ENCODE results near the gene PCLO. TPM values are rescaled to one million over a fixed set of nuclear protein-coding genes. Genes with fewer than 3 reads are reported as not detected.

The PCLO gene
- polyA plus RNA-seq, 1 donor (not counting 4 experiments of a cell fraction or from before 2014, with no cell fraction given) = 1.8 TPM

GRCh38 chr7:83021032-83021431 is 141.7 kb downstream of the PCLO start:
- no peak overlapping the region for H3K9ac ChIP-seq (ENCODE audit: control insufficient read depth, extremely low read depth, insufficient read depth, low read length)
- no peak overlapping the region for H2AFZ ChIP-seq (ENCODE audit: control insufficient read depth, low read length)
- H3K36me3 ChIP-seq (ENCODE audit: control insufficient read depth in 2 of 2, extremely low read depth in 1 of 2, insufficient read depth in 2 of 2, low read length in 2 of 2) = no peaks in the 10 kb centered on the region
- H4K20me1 ChIP-seq (ENCODE audit: control insufficient read depth, extremely low read depth, insufficient read depth, low read length) = no peaks in the 10 kb centered on the region
- H3K27ac ChIP-seq (ENCODE audit: control insufficient read depth, insufficient read depth, low read length) = no peak overlapping the region
- no peaks in the 10 kb centered on the region for H3K9me3 ChIP-seq (ENCODE audit: control insufficient read depth, low read depth, low read length)
- no peak for FAIRE-seq
- DNase-seq (ENCODE audit: low read depth, low spot score) = no peak
- no peaks in the 10 kb centered on the region for H3K27me3 ChIP-seq (ENCODE audit: control insufficient read depth, extremely low read depth, insufficient read depth, low read length)
- no peak overlapping the region for H3K4me2 ChIP-seq (ENCODE audit: control insufficient read depth, extremely low read depth, insufficient read depth, low read depth, low read length)
- H3K79me2 ChIP-seq (ENCODE audit: control insufficient read depth, insufficient read depth, low read length) = no peaks in the 10 kb centered on the region
- H3K9me1 ChIP-seq (ENCODE audit: control insufficient read depth, extremely low read depth, insufficient read depth, low read length) = no peaks in the 10 kb centered on the region
- no peaks in the 10 kb centered on the region for H3K4me1 ChIP-seq (ENCODE audit: control insufficient read depth, extremely low read depth, insufficient read depth, low read length)
- dilution Hi-C loops (cut with MboI; ENCODE audit: extremely low pct_ligation_motif_present, low sequenced_read_pairs) = no loop called here
- H3K4me3 ChIP-seq (ENCODE audit: control insufficient read depth in 2 of 3, extremely low read depth in 1 of 3, insufficient read depth in 2 of 3, low read depth in 1 of 3, low read length in 3 of 3) = no peak overlapping the region
- no peak for TF ChIP-seq CTCF (optimal IDR thresholded peaks at IDR 0.05 in 1 of 3, IDR thresholded peaks at IDR 0.05 in 1 of 3, conservative IDR thresholded peaks at IDR 0.05 in 1 of 3; ENCODE audit: extremely low read depth in 1 of 3, insufficient read depth in 2 of 3, low read length in 3 of 3)
- TF ChIP-seq EZH2 (IDR thresholded peaks at IDR 0.05; ENCODE audit: low read length) = no peak

GRCh38 chr7:83020161-83020560 is 142.5 kb downstream of the PCLO start:
- Histone ChIP-seq H3K9ac (ENCODE audit: control insufficient read depth, extremely low read depth, insufficient read depth, low read length) (no peak overlapping the region), H3K27ac (ENCODE audit: control insufficient read depth, insufficient read depth, low read length) (no peak overlapping the region), H3K4me2 (ENCODE audit: control insufficient read depth, extremely low read depth, insufficient read depth, low read depth, low read length) (no peak overlapping the region), H3K4me1 (ENCODE audit: control insufficient read depth, extremely low read depth, insufficient read depth, low read length) (no peaks in the 10 kb centered on the region), H3K9me1 (ENCODE audit: control insufficient read depth, extremely low read depth, insufficient read depth, low read length) (no peaks in the 10 kb centered on the region), H3K36me3 (ENCODE audit: control insufficient read depth in 2 of 2, extremely low read depth in 1 of 2, insufficient read depth in 2 of 2, low read length in 2 of 2) (no peaks in the 10 kb centered on the region), H3K4me3 (ENCODE audit: control insufficient read depth in 2 of 3, extremely low read depth in 1 of 3, insufficient read depth in 2 of 3, low read depth in 1 of 3, low read length in 3 of 3) (no peak overlapping the region), H3K9me3 (ENCODE audit: control insufficient read depth, low read depth, low read length) (no peaks in the 10 kb centered on the region), H3K27me3 (ENCODE audit: control insufficient read depth, extremely low read depth, insufficient read depth, low read length) (no peaks in the 10 kb centered on the region), H2AFZ (ENCODE audit: control insufficient read depth, low read length) (no peak overlapping the region), H4K20me1 (ENCODE audit: control insufficient read depth, extremely low read depth, insufficient read depth, low read length) (no peaks in the 10 kb centered on the region), H3K79me2 (ENCODE audit: control insufficient read depth, insufficient read depth, low read length) (no peaks in the 10 kb centered on the region)
- DNase-seq (ENCODE audit: low read depth, low spot score) = no peak
- dilution Hi-C loops (cut with MboI; ENCODE audit: extremely low pct_ligation_motif_present, low sequenced_read_pairs) = no loop called here
- TF ChIP-seq EZH2 (IDR thresholded peaks at IDR 0.05; ENCODE audit: low read length) = no peak
- no peak for TF ChIP-seq CTCF (optimal IDR thresholded peaks at IDR 0.05 in 1 of 3, IDR thresholded peaks at IDR 0.05 in 1 of 3, conservative IDR thresholded peaks at IDR 0.05 in 1 of 3; ENCODE audit: extremely low read depth in 1 of 3, insufficient read depth in 2 of 3, low read length in 3 of 3)
- no peak for FAIRE-seq

Measured in keratinocyte (primary cell).